Activated naive CD8-positive, alpha-beta T cell (primary cell): ENCODE measurements around the gene PRR12.

ENCODE experiments used
- H3K27ac Mint-ChIP-seq: one replicate; pipeline ENCODE4 v1.8.0; 2021; ENCODE audit warnings: mixed read lengths
- H3K27me3 Mint-ChIP-seq: one replicate; pipeline ENCODE4 v1.8.0; 2021; ENCODE audit warnings: mixed read lengths
- H3K36me3 Mint-ChIP-seq: one replicate; pipeline ENCODE4 v1.8.0; 2021; ENCODE audit warnings: mixed read lengths
- H3K4me1 Mint-ChIP-seq: one replicate; pipeline ENCODE4 v1.8.0; 2021; ENCODE audit warnings: low read depth, mixed read lengths
- H3K4me3 Mint-ChIP-seq: one replicate; pipeline ENCODE4 v1.8.0; 2021; ENCODE audit warnings: mild to moderate bottlenecking, mixed read lengths
- H3K9me3 Mint-ChIP-seq: one replicate; pipeline ENCODE4 v1.8.0; 2021; ENCODE audit warnings: low read depth, mixed read lengths

PRR12 gene

DNA sequence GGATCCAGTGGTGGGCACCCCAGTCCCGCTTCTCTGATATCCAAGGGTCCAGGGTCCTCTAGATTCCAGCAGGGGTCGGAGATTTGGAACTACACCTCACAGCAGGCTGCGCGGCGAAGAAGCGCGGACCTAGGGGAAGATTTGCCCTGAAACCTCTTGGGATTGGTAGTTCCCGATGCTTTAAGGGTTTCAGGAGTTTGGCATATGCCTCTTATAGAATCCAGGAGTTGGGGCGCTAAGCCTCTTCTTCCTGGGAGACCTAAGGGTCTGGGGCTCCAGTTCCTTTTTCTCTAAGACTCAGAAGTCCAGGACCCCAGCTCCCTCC is 75.1 kb downstream of the PRR12 start:
- H3K36me3 Mint-ChIP-seq: peaks cover 2% of the 10 kb centered on the region
- no peaks in the 10 kb centered on the region for H3K27me3 Mint-ChIP-seq
- no peaks in the 10 kb centered on the region for H3K9me3 Mint-ChIP-seq
- peak overlapping the region; percentile 99 for H3K4me3 Mint-ChIP-seq
- H3K4me1 Mint-ChIP-seq: peaks cover 35% of the 10 kb centered on the region
- peak overlapping the region; percentile 96 for H3K27ac Mint-ChIP-seq

DNA sequence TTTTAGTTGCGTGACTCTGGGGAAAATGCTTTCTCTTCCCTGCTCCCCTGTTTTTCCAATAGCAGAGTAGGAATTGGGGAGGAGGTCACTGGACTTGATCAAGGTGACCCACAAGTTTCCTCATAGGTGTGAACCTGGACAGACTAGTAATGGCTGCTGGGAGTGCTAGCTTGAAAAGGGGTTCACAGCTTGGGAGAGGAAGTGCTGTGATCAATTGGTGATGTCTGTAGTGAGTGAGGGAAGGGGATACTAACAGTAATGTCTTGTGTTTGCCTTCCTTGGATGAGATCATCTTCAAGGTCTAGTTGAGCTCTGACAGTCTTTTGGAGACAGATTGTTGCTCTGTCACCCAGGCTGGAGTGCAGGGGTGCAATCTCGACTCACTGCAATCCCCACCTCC is 76.5 kb downstream of the PRR12 start:
- no peaks in the 10 kb centered on the region for H3K9me3 Mint-ChIP-seq
- peak overlapping the region; percentile 99 for H3K4me3 Mint-ChIP-seq
- H3K27me3 Mint-ChIP-seq: no peaks in the 10 kb centered on the region
- H3K36me3 Mint-ChIP-seq: peaks cover 2% of the 10 kb centered on the region
- H3K4me1 Mint-ChIP-seq: peaks cover 40% of the 10 kb centered on the region
- H3K27ac Mint-ChIP-seq: no peak overlapping the region

DNA sequence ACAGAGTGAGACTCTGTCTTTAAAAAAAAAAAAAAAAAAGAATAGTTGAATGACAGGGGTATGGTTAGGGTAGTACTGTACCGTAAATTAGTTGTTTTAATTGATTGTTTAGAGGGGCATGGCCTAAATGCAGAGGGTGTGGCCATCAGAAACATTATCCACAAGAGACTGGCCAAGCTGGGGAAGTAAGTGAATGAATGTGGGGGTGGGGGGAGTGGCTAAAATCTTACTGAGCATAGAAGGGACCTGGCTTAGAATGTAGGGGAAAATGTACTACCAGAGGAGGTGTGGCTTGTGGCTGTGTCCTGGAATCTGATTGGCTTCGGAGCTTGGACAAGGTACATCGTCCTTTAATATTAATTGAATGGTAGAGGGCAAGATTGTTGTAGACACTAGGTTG is 78.5 kb downstream of the PRR12 start:
- H3K36me3 Mint-ChIP-seq: peaks cover 2% of the 10 kb centered on the region
- no peaks in the 10 kb centered on the region for H3K27me3 Mint-ChIP-seq
- no peaks in the 10 kb centered on the region for H3K9me3 Mint-ChIP-seq
- peaks cover 25% of the 10 kb centered on the region for H3K4me1 Mint-ChIP-seq
- H3K4me3 Mint-ChIP-seq: no peak overlapping the region
- H3K27ac Mint-ChIP-seq: no peak overlapping the region

DNA sequence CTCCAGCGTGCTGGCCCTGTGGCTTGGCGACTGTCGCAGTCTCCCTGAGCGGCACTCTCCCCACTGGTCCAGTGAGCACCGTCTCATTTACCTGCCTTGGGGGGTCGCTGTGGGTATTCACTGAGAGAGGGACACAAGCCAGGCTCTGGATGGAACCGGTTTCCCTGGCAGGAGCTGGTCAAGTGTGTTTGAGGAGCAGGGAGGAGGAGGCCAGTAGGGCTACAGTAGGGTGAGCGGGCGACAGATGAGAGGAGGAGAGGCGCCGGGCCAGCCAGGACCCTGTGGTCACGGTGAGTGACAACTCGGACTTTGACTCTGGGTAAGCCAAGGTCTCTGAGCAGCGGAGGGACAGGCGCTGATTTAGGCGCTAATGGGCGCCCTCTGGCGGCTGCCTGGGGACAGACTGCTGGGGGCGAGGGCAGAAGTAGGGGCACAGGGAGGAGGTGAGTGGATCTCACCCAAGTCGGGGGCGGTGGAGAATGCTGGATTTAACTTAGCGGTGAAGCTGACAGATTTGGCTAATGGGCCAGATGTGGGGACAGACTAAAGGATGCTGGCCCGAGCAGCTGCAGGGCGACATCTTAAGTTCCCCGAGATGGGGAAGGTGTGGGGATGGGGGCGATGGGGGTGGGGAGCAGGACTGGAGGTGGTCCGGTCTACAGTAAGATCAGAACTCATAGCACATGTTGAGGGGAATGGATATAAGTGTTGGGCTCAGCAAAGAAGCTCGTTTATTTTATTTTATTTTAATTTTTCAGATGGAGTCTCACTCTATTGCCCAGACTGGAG is 81.3 kb downstream of the PRR12 start:
- peaks cover 18% of the 10 kb centered on the region for H3K4me1 Mint-ChIP-seq

More for the DNA sequence above, 81.3 kb downstream of the PRR12 start:
- no peak overlapping the region for H3K27ac Mint-ChIP-seq
- H3K27me3 Mint-ChIP-seq: no peaks in the 10 kb centered on the region
- no peak overlapping the region for H3K4me3 Mint-ChIP-seq
- no peaks in the 10 kb centered on the region for H3K9me3 Mint-ChIP-seq
- H3K36me3 Mint-ChIP-seq: peaks cover 2% of the 10 kb centered on the region
